NT2/D1 (cell line): Measurements from ENCODE around the gene METTL16.

Experiments
- SUZ12 ChIP-seq: IDR thresholded peaks from 2 replicates; pipeline ENCODE4 v1.6.1; 2011; ENCODE audit not compliant: insufficient read length, insufficient read depth; ENCODE audit errors: extremely low read depth
- YY1 ChIP-seq: IDR thresholded peaks from 2 replicates; pipeline ENCODE4 v1.6.1; 2011; ENCODE audit not compliant: insufficient read length, insufficient read depth
- ZNF274 ChIP-seq: IDR thresholded peaks from 2 replicates; pipeline ENCODE4 v1.6.1; 2011; ENCODE audit warnings: mild to moderate bottlenecking, low read depth, low read length

- no peak for TF ChIP-seq ZNF274
- TF ChIP-seq YY1, result no peak
- no peak for TF ChIP-seq SUZ12
Measured at GRCh38 chr17:2366747-2367494, 144.8 kb downstream of the METTL16 start.
